Measurements from ENCODE around the gene DYSF. TPM values are rescaled to one million over a fixed set of nuclear protein-coding genes. Genes with fewer than 3 reads are reported as not detected.

DYSF gene
- total RNA-seq, 1 donor from 2014 or later = 15.2 TPM

DNA sequence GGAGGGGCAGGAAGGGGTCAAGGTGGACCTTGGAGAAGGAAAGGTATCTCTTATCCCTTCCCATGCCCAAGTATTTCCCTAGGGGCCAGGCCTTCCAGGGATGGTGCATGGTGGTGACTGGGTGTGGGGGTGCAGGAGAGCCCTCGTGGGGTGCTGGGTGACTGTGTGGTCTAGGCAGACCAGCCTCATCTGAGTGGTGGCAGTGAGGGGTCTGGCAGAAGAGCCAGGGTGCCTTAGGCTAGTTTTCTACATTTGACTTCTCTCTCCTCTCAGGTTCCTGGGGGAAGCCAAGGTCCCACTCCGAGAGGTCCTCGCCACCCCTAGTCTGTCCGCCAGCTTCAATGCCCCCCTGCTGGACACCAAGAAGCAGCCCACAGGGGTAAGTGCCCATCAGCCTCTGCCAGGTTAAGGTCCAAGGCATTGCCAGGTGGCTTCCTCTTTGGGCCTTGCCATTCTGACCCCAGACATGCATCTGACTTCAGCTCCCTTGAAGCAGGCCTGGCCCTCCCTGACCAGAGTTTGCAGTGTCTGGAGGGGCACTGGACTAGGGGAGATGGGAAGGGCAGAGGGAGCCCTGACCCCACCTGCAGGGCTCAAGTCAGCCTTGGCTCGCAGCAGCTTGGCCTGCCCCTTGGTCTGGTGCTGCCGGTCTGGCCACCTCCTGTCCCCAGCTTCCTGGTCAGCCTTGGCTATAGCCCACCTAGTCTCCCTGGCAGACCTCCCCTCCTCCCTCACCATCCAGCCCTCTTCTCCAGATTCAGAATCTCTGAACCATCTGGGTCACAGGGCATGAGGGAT lies 49.8 kb downstream of the DYSF start:
- DNase-seq (ENCODE audit: low spot score) = no peak

DNA sequence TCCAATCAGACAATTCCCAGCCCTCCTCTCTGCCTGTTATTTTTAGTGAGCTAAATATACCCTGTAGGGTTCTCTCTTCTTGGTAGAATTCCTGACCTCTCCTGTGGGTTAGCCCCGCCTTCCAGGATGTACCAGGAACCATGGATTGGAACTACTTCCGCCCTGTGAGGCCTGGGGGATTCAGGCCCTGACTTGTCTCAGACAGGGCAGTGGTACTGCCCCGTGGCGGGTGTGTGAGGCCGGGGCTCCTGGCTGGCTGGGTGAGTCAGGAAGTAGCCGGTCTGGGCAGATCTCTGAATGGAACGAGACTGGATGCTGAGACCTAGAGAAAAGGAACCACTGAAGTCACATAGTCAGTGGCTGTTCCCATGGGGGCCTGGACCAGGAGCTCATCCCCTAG lies 50.5 kb downstream of the DYSF start:
- DNase-seq (ENCODE audit: low spot score) = peak; percentile 78

DNA sequence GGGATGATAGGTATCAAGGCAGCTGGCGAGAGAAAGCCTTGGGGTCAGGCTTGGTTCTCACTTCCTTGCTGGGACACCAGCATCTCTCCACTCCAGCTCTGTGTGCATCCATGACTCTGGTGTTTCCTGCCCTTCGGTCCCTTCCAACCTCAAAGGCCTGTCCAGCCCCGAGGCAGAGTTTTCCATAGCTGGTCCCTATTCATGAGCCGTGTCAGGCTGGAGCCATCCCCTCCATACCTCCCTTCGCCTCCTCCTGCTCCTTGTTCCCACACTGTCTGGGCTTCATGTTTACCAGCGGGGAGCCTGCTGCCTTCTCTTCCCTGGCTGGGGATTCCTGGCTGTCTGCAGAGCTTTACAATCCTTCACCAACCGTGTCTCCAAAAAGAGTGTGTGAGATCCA lies 51.2 kb downstream of the DYSF start:
- no peak for DNase-seq (ENCODE audit: low spot score)

DNA sequence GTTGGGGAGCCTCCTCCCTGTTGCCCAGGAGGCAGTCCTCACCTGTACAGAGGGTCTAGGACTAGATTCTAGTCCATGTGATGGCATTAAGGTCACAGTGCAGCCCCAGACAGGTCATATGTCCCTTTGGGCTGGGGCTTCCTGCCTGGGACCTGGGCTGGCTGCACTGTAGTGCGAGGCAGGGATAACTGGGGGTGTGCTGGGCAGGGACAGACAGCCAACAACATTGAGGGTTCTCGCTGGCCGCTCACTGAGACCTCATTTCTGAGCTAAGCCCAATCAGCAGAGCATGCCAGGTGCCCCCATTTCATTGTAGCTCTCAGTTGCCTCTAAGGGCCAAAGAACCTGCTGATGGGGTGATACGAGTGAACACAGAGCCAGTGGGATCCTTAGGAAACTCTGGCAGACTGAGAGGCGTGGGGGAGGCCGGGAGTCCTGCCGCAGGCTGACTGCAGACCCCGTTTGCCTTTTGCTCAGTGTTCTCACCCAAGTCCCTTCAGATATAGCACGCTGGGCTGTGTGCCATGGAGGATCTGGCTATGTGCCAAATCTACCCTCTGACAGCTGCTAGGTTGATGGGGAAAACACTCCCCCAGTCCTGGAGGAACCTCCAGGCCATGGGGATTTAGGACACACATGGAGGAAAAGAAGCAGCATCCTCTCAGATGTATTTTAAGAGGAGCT lies 51.9 kb downstream of the DYSF start:
- no peak for DNase-seq (ENCODE audit: low spot score)

DNA sequence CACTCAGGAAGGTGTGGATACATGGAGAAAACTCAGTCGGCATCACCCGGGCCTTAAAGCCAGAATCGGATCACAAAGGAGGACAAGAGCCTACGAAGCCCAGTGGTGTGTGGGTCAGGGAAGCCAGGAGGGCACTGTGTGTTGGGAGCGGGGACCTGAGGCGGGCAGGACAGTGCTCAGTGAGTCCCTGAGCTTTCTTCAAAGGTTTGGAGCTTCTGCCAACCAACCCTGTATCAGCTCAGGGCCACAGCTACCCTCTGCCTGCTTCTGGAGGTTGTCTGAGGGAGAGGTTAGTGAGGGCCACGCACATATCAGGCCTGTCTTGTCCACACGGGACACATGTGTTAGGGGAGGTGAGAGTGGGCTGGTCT lies 52.4 kb downstream of the DYSF start:
- no peak for DNase-seq (ENCODE audit: low spot score)

DNA sequence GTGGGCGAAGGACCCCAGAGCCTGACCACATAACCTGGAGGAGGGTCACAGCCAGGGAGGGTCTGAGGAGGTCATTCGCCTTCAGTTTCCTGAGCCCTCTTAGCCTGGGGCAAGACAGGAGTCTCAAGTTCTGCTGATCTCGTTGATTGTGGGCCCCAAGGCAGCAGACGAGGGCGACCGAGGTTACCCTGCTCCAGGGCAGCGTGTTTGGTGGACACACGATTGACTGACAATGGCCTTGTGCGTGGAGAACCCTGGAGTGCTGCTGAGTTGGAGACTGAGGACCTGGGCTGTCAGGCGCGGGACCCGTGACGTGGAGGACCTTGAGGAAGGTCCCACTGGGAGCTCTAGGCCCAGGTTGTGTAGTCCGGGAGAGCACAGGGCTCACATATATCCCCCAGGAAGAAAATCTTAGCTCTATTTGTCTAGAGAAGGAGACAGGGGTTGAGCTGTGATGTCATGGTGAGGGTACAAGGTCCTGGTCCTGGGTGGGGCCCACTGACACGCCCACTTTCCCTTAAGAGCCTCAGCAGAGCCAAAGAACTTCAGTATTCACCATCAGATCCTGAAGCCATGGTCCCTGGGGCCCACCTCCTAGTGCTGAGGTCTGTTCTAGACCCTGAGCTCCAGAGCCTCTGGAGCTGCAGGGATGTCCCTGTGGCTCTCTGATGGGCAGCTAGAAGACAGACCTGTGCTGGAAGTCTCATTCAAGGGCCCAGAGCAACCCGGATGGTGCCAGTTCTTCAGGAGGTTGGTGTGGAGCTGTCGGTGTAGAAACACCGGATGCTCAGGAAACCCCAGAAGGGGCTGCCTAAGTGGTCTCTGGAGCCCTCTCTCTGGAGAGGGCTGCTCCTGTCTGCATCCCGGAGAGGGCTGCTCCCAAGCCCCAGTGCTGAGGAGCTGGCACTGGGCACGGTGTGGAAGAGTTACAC lies 53.1 kb downstream of the DYSF start:
- DNase-seq (ENCODE audit: low spot score) = no peak

DNA sequence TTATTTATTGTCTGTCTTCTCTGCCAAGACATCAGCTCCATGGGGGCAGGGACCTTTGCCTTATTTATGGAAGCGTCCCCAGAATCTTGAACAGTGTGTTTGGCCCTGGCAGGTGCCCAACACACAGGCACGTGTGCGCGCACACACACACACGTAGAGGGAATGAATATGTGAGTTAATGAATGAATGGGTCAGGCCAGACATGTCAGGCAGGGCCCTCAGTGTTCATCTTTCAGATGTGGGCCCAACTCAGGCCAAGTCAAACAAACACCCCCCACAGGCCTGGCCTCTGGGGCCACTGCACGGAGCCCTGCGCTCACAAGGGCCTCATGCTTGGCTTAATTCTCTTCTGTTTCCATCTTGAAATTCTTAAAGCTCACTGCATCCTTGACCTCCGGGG lies 54.1 kb downstream of the DYSF start:
- no peak for DNase-seq (ENCODE audit: low spot score)

DNA sequence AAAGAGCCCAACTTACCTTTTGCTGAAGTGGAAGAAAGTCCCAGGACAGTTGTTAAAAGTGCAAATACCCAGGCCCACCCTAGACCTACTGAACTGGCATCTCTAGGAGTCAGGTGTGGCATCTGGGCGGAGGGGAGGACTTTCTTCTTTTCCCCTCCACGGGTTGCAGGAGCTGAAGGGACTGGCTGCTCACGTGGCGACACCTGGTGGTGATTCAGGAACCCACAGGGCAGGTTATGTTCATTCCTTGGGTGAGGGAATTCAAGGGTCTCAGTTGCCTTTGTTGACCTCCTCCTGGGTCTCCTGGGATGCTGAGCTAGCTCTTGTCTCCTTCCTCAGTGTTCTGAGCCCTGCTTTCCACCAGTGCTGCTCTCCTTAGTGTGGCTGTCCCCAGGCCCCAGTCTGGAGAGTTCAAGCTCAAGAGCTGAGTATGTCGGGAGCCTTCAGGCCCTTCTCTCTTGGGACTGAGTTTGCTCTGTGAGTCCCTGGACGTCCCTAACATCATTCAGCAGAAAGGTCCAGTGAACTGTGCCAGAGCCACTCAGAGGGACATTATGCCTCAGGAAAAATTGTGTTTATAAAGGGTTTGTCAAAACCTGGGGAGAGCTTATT lies 56.9 kb downstream of the DYSF start:
- DNase-seq (ENCODE audit: low spot score) = peak; percentile 69

DNA sequence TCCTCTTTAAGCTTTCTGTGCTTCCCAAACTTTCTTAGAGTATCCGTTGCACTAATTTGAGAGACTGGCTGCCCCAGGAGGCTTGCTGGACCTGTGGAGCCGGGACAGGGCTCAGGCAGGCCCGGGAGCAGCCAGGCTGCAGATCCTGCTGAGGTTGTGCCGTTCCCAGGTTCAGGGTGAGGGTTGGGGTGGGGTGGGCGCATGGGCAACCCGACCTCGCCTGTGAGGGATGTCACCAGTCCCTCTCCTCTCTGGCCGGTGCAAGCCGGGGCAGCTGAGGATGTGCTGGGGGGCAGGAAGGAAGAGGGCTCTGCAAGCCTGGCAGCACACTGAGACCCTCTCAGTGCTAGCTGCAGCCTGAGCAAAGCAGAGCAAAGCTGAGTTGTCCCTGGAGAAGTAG lies 57.6 kb downstream of the DYSF start:
- no peak for DNase-seq (ENCODE audit: low spot score)

DNA sequence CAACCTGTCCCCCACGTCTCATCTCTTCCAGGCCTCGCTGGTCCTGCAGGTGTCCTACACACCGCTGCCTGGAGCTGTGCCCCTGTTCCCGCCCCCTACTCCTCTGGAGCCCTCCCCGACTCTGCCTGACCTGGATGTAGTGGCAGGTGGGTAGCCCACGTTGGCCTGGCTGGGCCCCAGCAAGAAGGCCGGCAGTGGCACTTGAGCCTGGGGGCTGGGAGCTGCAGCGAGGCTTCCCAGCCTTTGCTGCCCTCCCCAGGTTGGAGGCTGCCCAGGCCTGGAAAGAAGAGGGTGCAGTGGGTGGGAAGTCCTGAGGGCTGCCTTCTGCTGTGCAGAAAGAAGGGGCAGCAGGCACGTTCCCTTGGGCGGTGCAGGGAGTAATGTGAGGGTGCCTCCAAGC lies 58.4 kb downstream of the DYSF start:
- DNase-seq (ENCODE audit: low spot score) = no peak

DNA sequence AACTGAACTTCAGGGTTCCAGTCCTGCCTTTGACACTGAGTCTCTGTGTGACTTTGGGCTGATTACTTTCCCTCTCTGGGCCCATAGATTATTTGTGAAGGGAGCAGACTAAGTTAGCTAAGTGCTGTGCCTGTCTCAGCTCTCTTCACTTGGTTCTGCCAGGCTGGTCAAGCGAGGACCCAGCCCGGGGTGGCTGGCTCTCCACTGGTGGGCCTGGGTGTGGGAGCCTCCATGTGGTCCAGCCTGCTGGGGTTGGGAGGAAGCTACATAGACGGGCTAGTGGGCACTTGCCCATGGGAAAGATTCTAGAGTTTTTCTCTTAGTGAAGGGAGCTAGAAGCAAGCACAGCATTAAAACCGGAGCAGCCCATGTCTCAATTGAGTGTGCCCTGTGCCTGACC lies 59.0 kb downstream of the DYSF start:
- no peak for DNase-seq (ENCODE audit: low spot score)

DNA sequence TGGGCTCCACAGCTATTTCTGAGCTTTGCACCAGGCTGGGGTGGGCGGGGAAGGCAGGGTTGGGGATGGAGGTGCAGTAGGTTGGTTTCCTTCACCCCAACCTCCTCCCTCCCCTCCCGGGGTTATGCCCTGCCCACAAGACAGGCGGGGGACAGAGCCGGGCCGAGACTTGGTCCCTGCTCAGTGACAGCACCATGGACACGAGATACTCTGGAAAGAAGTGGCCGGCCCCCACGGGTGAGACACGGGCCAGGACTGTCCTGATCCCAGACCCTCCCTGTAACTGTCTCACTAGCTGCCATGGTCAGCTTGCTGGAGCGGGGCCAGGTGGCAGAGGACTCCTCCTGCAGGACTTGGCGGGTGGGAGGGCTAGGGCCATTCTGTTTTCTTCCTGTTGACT lies 59.7 kb downstream of the DYSF start:
- no peak for DNase-seq (ENCODE audit: low spot score)

DNA sequence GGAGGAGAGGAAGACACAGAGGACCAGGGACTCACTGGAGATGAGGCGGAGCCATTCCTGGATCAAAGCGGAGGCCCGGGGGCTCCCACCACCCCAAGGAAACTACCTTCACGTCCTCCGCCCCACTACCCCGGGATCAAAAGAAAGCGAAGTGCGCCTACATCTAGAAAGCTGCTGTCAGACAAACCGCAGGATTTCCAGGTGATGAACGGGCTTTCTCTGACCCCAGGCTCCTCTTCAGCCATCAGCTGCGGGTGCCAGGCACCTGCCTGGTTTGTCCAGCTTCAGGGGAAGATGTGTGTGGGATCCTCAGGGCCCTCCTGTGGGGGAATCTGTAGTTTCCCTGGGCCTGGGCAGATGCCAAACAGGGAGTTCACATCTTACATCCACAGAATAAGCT lies 60.4 kb downstream of the DYSF start:
- DNase-seq (ENCODE audit: low spot score) = no peak

DNA sequence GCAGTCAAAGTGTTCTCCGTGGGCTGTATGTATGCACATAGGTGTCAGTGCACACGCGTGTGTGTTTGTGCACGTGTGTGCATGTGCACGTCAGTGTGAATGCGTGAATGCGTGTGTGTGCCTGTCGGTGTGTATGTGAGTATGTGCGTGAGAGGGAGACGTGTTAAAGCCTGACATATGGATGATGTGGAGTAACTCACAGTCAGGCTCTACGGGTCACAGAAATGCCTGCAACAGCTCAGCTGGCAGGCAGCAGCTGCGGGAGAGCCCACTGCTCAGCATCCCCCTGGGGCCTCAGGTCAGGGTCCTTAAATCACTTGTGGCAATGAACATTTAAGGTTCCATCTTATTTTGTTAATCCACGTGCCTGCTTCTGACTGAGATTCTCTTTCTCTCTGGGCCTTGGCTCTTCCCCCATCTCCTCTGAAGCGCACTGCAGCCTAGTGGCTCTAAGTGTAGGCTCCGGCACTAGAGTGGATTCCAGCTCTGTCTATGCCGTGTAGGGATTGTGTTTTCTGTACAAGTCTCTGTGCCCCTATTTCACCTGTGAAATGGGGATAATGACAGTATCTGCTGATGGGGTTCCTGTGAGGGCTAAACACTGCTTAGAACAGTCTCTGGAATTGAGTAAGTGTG lies 63.0 kb downstream of the DYSF start:
- DNase-seq (ENCODE audit: low spot score) = no peak

DNA sequence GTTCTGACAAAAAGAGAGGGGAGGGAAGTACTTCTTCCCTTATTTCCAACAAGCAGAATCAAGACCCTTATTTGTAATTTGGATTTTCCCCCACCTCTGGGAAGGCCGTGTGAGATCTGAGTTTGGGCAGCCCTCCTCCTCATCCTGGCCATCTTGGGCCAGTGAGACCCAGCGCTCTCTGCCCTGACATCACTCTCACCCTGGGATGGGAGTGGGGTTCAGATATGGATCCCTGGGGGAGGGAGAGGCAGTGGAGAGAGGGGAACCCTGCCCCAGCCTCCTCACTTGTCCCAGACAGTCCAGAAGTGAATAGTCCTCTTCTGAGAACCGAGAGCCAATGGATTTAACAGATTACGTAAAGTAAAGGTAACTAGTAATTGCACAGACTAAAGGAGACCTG lies 64.5 kb downstream of the DYSF start:
- DNase-seq (ENCODE audit: low spot score) = no peak

DNA sequence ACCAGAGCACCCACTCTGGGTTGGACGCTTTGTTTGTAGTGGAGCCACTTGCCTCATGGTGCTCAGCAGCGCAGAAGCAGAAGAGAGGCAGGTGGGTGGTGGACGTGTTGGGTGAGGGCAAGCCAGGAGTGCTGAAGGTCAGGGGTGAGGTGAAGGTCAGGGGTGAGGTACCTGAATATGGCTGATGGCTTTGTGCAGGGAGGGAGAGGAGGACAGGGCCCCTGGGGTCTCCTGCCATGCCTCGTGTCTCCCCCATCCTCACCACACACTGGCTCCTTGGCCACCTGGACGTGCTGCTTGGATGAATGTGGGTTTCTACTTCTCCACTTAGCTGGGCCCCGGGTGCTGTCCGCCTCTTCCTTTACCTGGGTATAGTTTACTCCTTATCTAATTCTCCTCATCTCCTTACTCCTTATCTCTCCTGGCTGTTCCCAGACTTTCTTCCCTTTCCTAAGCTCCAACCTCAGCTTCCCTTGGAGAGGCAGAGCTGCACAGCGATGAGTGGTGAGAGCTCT lies 68.1 kb downstream of the DYSF start:
- peak; percentile 29 for DNase-seq (ENCODE audit: low spot score)

DNA sequence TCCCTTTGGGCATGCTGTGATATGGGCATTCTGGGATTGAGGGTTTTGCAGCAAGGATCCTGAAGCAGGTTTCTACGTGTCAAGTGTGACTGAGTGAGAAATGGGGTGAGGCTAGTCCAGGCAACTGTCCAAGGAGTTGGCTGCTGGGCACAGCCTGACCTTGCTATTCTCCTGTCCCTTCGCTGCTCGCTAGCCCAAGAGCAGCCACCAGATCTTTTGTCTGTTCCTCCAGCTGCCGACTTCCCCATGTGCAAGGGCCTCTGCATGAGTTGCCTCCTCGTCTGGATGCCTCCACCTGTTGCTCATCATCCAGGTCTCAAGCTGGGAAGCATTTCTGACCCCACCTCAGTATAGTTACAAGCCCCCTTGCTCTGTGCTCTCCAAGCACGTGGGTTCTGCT lies 71.1 kb downstream of the DYSF start:
- DNase-seq (ENCODE audit: low spot score) = no peak

DNA sequence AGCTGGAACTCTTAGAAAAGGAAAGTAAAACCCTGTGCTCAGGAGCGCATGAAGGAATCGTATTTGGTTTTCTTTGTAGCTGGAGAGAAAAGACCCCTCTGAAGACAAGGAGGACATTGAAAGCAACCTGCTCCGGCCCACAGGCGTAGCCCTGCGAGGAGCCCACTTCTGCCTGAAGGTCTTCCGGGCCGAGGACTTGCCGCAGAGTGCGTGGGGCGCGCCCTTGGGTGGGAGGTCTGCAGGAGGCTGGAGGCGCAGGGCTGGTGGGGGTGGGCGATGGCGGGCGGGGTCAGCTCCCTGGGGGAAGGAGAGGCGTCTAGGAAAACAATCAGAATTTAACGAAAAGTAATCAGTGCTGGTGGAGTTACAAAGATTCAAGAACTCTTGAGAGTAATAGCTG lies 72.8 kb downstream of the DYSF start:
- DNase-seq (ENCODE audit: low spot score) = no peak

DNA sequence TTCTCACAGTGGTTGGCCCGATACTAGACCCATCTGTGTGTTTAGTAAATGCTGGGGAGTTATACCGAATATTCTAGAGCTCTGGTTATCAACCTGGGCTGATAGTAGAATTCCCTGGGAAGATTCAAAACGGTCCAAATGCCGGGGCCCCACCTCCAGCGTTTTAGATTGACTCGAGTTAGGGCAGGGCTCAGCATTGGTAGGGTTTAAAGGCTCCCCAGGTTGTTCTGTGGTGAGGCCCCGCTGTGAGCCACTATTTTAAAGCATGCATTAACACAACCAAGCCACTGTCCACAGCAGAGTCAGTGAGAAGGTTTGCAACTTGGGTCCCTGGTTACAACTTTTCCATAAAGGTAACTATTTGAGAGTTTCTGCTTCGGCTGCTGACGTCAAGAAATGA lies 73.6 kb downstream of the DYSF start:
- DNase-seq (ENCODE audit: low spot score) = no peak

DNA sequence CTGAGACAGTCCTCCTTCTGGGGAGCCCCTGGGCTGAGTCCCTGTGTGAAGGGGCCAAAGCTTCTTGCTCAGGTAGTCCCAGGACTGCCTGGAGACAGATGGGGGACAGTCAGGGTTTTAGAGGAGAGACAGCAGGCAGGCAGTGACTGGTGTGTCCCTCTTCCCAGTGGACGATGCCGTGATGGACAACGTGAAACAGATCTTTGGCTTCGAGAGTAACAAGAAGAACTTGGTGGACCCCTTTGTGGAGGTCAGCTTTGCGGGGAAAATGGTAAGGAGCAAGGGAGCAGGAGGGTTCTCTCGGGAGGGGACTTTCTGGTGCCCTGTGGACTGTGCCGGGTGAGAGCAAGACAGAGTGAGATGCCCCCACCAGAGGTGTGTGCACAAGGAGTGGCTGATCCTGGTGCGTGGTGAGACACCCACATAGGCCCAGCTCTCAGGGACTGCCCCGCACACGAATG lies 74.8 kb downstream of the DYSF start:
- DNase-seq (ENCODE audit: low spot score) = no peak

DNA sequence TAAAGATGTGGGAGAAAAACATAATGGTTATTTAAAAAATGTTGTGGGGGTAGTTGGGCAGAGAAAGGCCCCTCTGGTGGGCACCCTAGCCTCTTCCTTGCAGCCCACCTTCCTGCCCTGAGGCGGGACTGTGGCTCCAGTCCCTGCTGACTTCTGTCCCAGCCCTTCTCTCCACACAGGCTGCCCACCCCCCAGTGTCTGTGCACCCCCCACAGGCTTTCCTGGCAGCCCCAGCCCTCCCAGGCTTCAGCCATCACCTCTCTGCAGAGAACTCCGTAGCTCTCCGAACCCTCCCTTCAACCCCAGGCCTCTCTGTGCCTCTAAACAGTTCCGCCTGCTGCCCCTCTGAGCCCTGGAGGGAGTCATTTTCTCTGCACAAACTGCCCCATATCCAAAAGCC lies 75.4 kb downstream of the DYSF start:
- DNase-seq (ENCODE audit: low spot score) = no peak
